PC-3 (cell line): ENCODE results near the gene NPY5R.

Experiments used
- CTCF ChIP-seq: fragments of 300-600 bp; sonication (generic); conservative IDR thresholded peaks from 2 replicates; pipeline ENCODE4 v1.5.1; 2017; ENCODE audit warnings: antibody characterized with exemption, low read depth, mild to moderate bottlenecking, low read length
- EZH2 ChIP-seq: fragments of 300-600 bp; sonication (generic); IDR thresholded peaks from one replicate; pipeline ENCODE4 v1.6.1; 2017; ENCODE audit warnings: antibody characterized with exemption, mild to moderate bottlenecking, low read length; ENCODE audit not compliant: unreplicated experiment

GRCh38 chr4:163382178-163382869 lies 38.6 kb downstream of the NPY5R start:
- TF ChIP-seq CTCF (no peak), EZH2 (no peak)
